ENCODE results near the gene PCNX3.

The PCNX3 gene

GRCh38 chr11:65641297-65642013 lies 25.9 kb downstream of the PCNX3 start:
- Histone ChIP-seq H3K36me3 (ENCODE audit: insufficient read depth, low read length) (no peaks in the 10 kb centered on the region), H3K4me1 (ENCODE audit: insufficient read depth, low read length) (peaks cover 26% of the 10 kb centered on the region), H3K9ac (ENCODE audit: low read depth, low read length) (peak overlapping the region; percentile 52; the same call in 1 of the 2 replicates), H3K9me3 (ENCODE audit: control insufficient read depth, insufficient read depth, low read length) (no peaks in the 10 kb centered on the region)

GRCh38 chr11:65642014-65642671 lies 26.6 kb downstream of the PCNX3 start:
- no peaks in the 10 kb centered on the region for H3K9me3 ChIP-seq (ENCODE audit: control insufficient read depth, insufficient read depth, low read length)
- H3K36me3 ChIP-seq (ENCODE audit: insufficient read depth, low read length), result no peaks in the 10 kb centered on the region
- H3K4me1 ChIP-seq (ENCODE audit: insufficient read depth, low read length), result peaks cover 23% of the 10 kb centered on the region
- peak overlapping the region; percentile 52; the same call in 1 of the 2 replicates for H3K9ac ChIP-seq (ENCODE audit: low read depth, low read length)

GRCh38 chr11:65643971-65644370 lies 28.4 kb downstream of the PCNX3 start:
- H3K36me3 ChIP-seq (ENCODE audit: insufficient read depth, low read length), result no peaks in the 10 kb centered on the region
- peaks cover 14% of the 10 kb centered on the region for H3K4me1 ChIP-seq (ENCODE audit: insufficient read depth, low read length)
- no peaks in the 10 kb centered on the region for H3K9me3 ChIP-seq (ENCODE audit: control insufficient read depth, insufficient read depth, low read length)
- H3K9ac ChIP-seq (ENCODE audit: low read depth, low read length), result no peak overlapping the region

GRCh38 chr11:65644837-65645236 lies 29.3 kb downstream of the PCNX3 start:
- Histone ChIP-seq H3K4me1 (ENCODE audit: insufficient read depth, low read length) (peaks cover 14% of the 10 kb centered on the region), H3K36me3 (ENCODE audit: insufficient read depth, low read length) (no peaks in the 10 kb centered on the region), H3K9me3 (ENCODE audit: control insufficient read depth, insufficient read depth, low read length) (no peaks in the 10 kb centered on the region), H3K9ac (ENCODE audit: low read depth, low read length) (no peak overlapping the region)

GRCh38 chr11:65645710-65646109 lies 30.1 kb downstream of the PCNX3 start:
- H3K9ac ChIP-seq (ENCODE audit: low read depth, low read length), result no peak overlapping the region

GRCh38 chr11:65646288-65646957 lies 30.8 kb downstream of the PCNX3 start:
- H3K4me1 ChIP-seq (ENCODE audit: insufficient read depth, low read length), result peaks cover 14% of the 10 kb centered on the region
- H3K36me3 ChIP-seq (ENCODE audit: insufficient read depth, low read length), result no peaks in the 10 kb centered on the region
- peak overlapping the region; percentile 62 for H3K9ac ChIP-seq (ENCODE audit: low read depth, low read length)
- no peaks in the 10 kb centered on the region for H3K9me3 ChIP-seq (ENCODE audit: control insufficient read depth, insufficient read depth, low read length)

More at GRCh38 chr11:65645710-65646109, 30.1 kb downstream of the PCNX3 start:
- Histone ChIP-seq H3K36me3 (ENCODE audit: insufficient read depth, low read length) (no peaks in the 10 kb centered on the region), H3K4me1 (ENCODE audit: insufficient read depth, low read length) (peaks cover 14% of the 10 kb centered on the region), H3K9me3 (ENCODE audit: control insufficient read depth, insufficient read depth, low read length) (no peaks in the 10 kb centered on the region)

- Histone ChIP-seq H3K9ac (ENCODE audit: low read depth, low read length) (peak overlapping the region; percentile 62; the same call in 1 of the 2 replicates), H3K4me1 (ENCODE audit: insufficient read depth, low read length) (peaks cover 18% of the 10 kb centered on the region), H3K36me3 (ENCODE audit: insufficient read depth, low read length) (no peaks in the 10 kb centered on the region), H3K9me3 (ENCODE audit: control insufficient read depth, insufficient read depth, low read length) (no peaks in the 10 kb centered on the region)
Measured at GRCh38 chr11:65646958-65647701, 31.6 kb downstream of the PCNX3 start.

- Histone ChIP-seq H3K4me1 (ENCODE audit: insufficient read depth, low read length) (peaks cover 11% of the 10 kb centered on the region), H3K9me3 (ENCODE audit: control insufficient read depth, insufficient read depth, low read length) (no peaks in the 10 kb centered on the region), H3K9ac (ENCODE audit: low read depth, low read length) (no peak overlapping the region), H3K36me3 (ENCODE audit: insufficient read depth, low read length) (no peaks in the 10 kb centered on the region)
Measured at GRCh38 chr11:65648997-65649493, 33.5 kb downstream of the PCNX3 start.

- Histone ChIP-seq H3K4me1 (ENCODE audit: insufficient read depth, low read length) (peaks cover 11% of the 10 kb centered on the region), H3K9ac (ENCODE audit: low read depth, low read length) (no peak overlapping the region), H3K36me3 (ENCODE audit: insufficient read depth, low read length) (no peaks in the 10 kb centered on the region; the same call in 1 of the 2 replicates), H3K9me3 (ENCODE audit: control insufficient read depth, insufficient read depth, low read length) (no peaks in the 10 kb centered on the region)
Measured at GRCh38 chr11:65649656-65650546, 34.3 kb downstream of the PCNX3 start.

GRCh38 chr11:65650547-65651338 lies 35.2 kb downstream of the PCNX3 start:
- no peak overlapping the region for H3K9ac ChIP-seq (ENCODE audit: low read depth, low read length)

GRCh38 chr11:65651339-65651588 lies 35.7 kb downstream of the PCNX3 start:
- no peak overlapping the region for H3K9ac ChIP-seq (ENCODE audit: low read depth, low read length)
- H3K36me3 ChIP-seq (ENCODE audit: insufficient read depth, low read length), result no peaks in the 10 kb centered on the region; the same call in 1 of the 2 replicates
- H3K9me3 ChIP-seq (ENCODE audit: control insufficient read depth, insufficient read depth, low read length), result no peaks in the 10 kb centered on the region
- H3K4me1 ChIP-seq (ENCODE audit: insufficient read depth, low read length), result peaks cover 11% of the 10 kb centered on the region

More at GRCh38 chr11:65650547-65651338, 35.2 kb downstream of the PCNX3 start:
- no peaks in the 10 kb centered on the region; the same call in 1 of the 2 replicates for H3K36me3 ChIP-seq (ENCODE audit: insufficient read depth, low read length)
- H3K9me3 ChIP-seq (ENCODE audit: control insufficient read depth, insufficient read depth, low read length), result no peaks in the 10 kb centered on the region
- H3K4me1 ChIP-seq (ENCODE audit: insufficient read depth, low read length), result peaks cover 11% of the 10 kb centered on the region

- peak overlapping the region; percentile 76 for H3K9ac ChIP-seq (ENCODE audit: low read depth, low read length)
- H3K4me1 ChIP-seq (ENCODE audit: insufficient read depth, low read length), result peaks cover 11% of the 10 kb centered on the region
- H3K9me3 ChIP-seq (ENCODE audit: control insufficient read depth, insufficient read depth, low read length), result no peaks in the 10 kb centered on the region
- no peaks in the 10 kb centered on the region; the same call in 1 of the 2 replicates for H3K36me3 ChIP-seq (ENCODE audit: insufficient read depth, low read length)
Measured at GRCh38 chr11:65651589-65652510, 36.3 kb downstream of the PCNX3 start.
